Measurements from ENCODE around the gene SMIM38. TPM values are rescaled to one million over a fixed set of nuclear protein-coding genes. Genes with fewer than 3 reads are reported as not detected.
"Not testable (repeated sequence)": the region's sequence is repeated elsewhere in the genome, so short reads cannot be mapped to it uniquely, and the experiment has no call there.

Gene SMIM38
- total RNA-seq, 4 donors from 2014 or later = 0.45 to 2.3 (median 2.0) TPM; not detected in 1

DNA sequence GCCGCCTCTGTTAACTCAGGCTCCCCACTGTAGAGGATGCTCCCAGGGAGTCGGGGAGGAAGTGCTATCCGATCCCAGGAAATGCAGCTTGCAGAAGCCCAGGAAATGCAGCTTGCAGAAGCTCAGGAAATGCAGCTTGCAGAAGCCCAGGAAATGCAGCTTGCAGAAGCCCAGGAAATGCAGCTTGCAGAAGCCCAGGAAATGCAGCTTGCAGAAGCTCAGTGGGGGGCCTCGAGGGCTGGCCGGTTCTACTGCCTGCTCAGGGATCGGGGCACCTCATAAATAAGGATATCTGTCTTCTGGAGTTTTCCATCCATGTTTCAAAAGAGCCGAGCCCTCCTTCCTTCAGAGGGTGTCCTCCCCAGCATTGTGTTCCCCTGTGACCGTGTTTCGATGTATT, 25.1 kb upstream of the SMIM38 start:
- H3K27ac ChIP-seq = peak overlapping the region in 1 of 3 donors; percentile 75
- peaks cover 5 to 14% of the 10 kb centered on the region in 2 donors for H3K4me1 ChIP-seq
- no peaks in the 10 kb centered on the region for H3K9me3 ChIP-seq
- no peak for TF ChIP-seq POLR2A (IDR thresholded peaks at IDR 0.05)
- TF ChIP-seq, protein P1, sequence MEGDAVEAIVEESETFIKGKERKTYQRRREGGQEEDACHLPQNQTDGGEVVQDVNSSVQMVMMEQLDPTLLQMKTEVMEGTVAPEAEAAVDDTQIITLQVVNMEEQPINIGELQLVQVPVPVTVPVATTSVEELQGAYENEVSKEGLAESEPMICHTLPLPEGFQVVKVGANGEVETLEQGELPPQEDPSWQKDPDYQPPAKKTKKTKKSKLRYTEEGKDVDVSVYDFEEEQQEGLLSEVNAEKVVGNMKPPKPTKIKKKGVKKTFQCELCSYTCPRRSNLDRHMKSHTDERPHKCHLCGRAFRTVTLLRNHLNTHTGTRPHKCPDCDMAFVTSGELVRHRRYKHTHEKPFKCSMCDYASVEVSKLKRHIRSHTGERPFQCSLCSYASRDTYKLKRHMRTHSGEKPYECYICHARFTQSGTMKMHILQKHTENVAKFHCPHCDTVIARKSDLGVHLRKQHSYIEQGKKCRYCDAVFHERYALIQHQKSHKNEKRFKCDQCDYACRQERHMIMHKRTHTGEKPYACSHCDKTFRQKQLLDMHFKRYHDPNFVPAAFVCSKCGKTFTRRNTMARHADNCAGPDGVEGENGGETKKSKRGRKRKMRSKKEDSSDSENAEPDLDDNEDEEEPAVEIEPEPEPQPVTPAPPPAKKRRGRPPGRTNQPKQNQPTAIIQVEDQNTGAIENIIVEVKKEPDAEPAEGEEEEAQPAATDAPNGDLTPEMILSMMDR (IDR thresholded peaks at IDR 0.05) = no peak
- intact Hi-C loops (cut with DNase I) = loop anchor here (10.0 kb wide), 2 partner anchors 134 to 304 kb away; no protein-coding TSS in a partner anchor
- no peaks in the 10 kb centered on the region for H3K36me3 ChIP-seq
- 73 to 78% methylated on average over 7 to 9 of the region's 9 CpGs for WGBS, 2 donors
- no peak for DNase-seq
- H3K4me3 ChIP-seq (replicated peaks in 1 of 3) = no peak overlapping the region
- H3K27me3 ChIP-seq = no peaks in the 10 kb centered on the region

DNA sequence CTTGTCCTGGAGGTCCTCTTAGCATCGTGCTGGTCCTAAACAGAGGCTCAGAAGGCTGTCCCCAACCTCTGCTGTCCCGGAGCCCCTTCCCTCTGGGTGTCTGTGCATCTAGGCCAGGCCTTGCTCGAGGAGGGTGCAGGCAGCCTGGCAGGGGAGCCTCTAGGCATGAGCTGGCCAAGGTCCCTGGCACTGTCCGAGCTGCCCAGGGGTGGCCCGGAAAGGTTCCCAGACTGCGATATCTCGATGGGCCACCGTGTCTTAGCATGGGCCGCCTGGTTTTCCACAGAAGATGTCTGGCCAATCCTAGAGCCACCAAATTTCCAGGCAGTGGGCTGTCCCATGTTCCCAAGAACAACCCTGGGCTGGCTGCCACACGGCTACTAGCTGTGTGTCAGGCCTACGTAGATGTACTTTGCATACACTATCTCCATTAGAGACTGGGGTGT, 24.6 kb upstream of the SMIM38 start:
- H3K4me1 ChIP-seq = peaks cover 5 to 14% of the 10 kb centered on the region in 2 donors
- DNase-seq = no peak
- TF ChIP-seq POLR2A (IDR thresholded peaks at IDR 0.05) = no peak
- H3K36me3 ChIP-seq = no peaks in the 10 kb centered on the region
- peak overlapping the region in 1 of 3 donors; percentile 75 for H3K27ac ChIP-seq
- H3K27me3 ChIP-seq = no peaks in the 10 kb centered on the region
- intact Hi-C loops (cut with DNase I) = loop anchor here (10.0 kb wide), 2 partner anchors 134 to 304 kb away; no protein-coding TSS in a partner anchor
- no peak overlapping the region for H3K4me3 ChIP-seq (replicated peaks in 1 of 3)
- H3K9me3 ChIP-seq = no peaks in the 10 kb centered on the region
- 79 to 91% methylated on average over 6 to 11 of the region's 11 CpGs for WGBS, 2 donors

DNA sequence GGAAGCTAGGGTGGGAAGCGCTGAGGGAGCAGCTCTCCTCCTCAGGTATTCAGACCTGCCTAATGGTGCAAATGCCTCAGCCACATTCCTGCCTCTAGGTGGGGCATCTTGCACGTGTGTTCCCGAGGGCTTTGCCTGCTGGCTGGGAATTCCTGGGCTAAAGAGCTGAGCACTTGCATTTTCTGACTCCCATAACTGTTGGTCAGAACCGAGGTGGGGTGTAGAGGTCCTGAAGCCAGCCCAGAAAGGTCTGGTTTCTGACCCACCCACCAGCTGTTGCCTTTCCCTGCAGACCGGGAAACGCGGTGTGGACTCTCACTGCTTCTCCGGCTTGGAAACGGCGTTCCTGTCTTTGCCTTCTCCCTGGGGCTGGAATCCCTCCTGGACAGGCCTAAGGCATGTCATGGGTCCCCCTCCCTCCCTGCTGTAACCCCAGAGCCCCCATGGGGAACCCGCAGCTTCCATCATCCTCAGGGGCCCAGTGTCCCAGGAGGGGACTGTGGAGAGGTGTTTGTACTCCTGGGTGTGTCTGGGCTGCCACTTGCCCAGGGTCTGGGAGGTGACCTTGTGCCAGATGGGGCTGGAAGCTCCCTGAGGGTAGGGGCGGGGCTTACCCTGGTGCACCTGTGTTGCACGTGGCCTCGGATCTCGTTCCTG, 24.0 kb upstream of the SMIM38 start:
- H3K27ac ChIP-seq = peak overlapping the region in 2 of 3 donors; percentile 54 to 75
- TF ChIP-seq, protein P1 (IDR thresholded peaks at IDR 0.05) = peak; percentile 60 to 98 (median 87)
- TF ChIP-seq POLR2A (IDR thresholded peaks at IDR 0.05) = no peak
- H3K27me3 ChIP-seq = no peaks in the 10 kb centered on the region
- DNase-seq = peak; percentile 92 to 95
- 43 to 65% methylated on average over 11 to 13 of the region's 15 CpGs for WGBS, 2 donors
- peaks cover 5 to 14% of the 10 kb centered on the region in 2 donors for H3K4me1 ChIP-seq
- H3K36me3 ChIP-seq = no peaks in the 10 kb centered on the region
- no peaks in the 10 kb centered on the region for H3K9me3 ChIP-seq
- intact Hi-C loops (cut with DNase I) = loop anchor here (10.0 kb wide), 2 partner anchors 133 to 303 kb away; no protein-coding TSS in a partner anchor
- H3K4me3 ChIP-seq (replicated peaks in 1 of 3) = no peak overlapping the region

DNA sequence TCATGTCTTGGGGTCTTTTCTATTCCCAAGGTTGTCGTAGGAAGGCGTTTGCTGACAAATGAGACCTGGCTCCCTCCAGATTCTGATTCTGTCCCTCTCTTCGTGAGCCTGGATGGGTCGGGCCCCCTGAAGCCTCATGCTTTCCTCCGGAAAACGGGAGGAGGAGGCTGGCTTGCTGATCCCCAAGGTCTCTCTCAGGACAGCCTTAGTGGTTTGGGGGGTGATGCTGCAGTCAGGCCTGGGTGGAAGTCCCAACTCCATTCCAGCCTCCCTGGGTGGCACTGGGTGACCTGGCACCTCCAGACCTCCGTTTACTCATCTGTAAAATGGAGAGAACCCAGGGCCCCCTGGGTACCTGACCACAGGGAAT, 23.4 kb upstream of the SMIM38 start:
- peaks cover 5 to 14% of the 10 kb centered on the region in 2 donors for H3K4me1 ChIP-seq
- no peak overlapping the region for H3K4me3 ChIP-seq (replicated peaks in 1 of 3)
- DNase-seq = no peak
- H3K36me3 ChIP-seq = no peaks in the 10 kb centered on the region
- TF ChIP-seq, protein P1 (IDR thresholded peaks at IDR 0.05) = no peak
- TF ChIP-seq POLR2A (IDR thresholded peaks at IDR 0.05) = no peak
- H3K27ac ChIP-seq = no peak overlapping the region
- WGBS, 2 donors = 89 to 93% methylated on average over 4 to 7 of the region's 7 CpGs
- intact Hi-C loops (cut with DNase I) = loop anchor here (10.0 kb wide), 2 partner anchors 133 to 303 kb away; no protein-coding TSS in a partner anchor
- no peaks in the 10 kb centered on the region for H3K27me3 ChIP-seq
- no peaks in the 10 kb centered on the region for H3K9me3 ChIP-seq

DNA sequence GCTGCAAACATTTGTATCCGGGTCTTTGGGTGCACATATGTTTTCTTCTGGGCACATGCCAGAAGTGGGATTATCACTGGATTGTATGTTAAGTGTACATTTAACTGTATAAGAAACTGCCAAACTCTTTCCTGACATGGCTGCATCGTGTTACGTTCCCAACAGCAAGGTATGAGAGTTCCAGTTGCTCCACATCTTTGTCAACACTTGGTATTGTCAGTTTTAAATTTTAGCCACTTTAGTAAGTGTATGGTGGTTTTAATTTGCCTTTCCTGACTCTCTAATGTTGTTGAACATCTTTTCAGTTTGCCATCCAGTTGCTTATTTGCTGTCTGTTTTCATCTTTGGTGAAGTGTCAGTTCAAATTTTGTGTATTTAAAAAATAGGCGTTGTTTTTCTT, 22.5 kb upstream of the SMIM38 start:
- Histone ChIP-seq H3K36me3 (no peaks in the 10 kb centered on the region), H3K27me3 (no peaks in the 10 kb centered on the region), H3K9me3 (no peaks in the 10 kb centered on the region), H3K4me3 (replicated peaks in 1 of 3) (no peak overlapping the region), H3K27ac (no peak overlapping the region), H3K4me1 (peaks cover 5 to 14% of the 10 kb centered on the region in 2 donors)
- TF ChIP-seq, protein P1 (IDR thresholded peaks at IDR 0.05) = no peak
- no peak for TF ChIP-seq POLR2A (IDR thresholded peaks at IDR 0.05)
- 95 to 96% methylated on average over 4 of the region's 4 CpGs for WGBS, 2 donors
- no peak for DNase-seq
- intact Hi-C loops (cut with DNase I) = loop anchor here (10.0 kb wide), 2 partner anchors 132 to 302 kb away; no protein-coding TSS in a partner anchor

DNA sequence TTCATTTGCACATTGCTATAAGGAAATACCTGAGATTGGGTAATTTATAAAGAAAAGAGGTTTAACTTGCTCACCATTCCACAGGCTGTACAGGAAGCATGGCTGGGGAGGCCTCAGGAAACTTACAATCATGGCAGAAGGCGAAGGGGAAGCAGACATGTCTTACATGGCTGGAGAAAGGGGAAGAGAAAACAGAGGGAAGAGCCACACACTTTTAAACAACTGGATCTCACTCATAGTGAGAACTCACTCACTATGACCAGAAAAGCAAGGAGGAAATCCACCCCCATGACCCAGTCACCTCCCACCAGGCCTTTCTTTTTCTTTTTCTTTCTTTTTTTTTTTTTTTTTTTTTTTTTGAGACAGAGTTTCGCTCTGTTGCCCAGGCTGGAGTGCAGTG, 21.6 kb upstream of the SMIM38 start:
- intact Hi-C loops (cut with DNase I) = loop anchor here (10.0 kb wide), 2 partner anchors 131 to 301 kb away; no protein-coding TSS in a partner anchor
- not testable (repeated sequence) for H3K4me3 ChIP-seq (replicated peaks in 1 of 3); H3K27ac ChIP-seq; H3K36me3 ChIP-seq; DNase-seq; H3K9me3 ChIP-seq; H3K27me3 ChIP-seq
- WGBS, 2 donors = 80 to 92% methylated on average over 2 of the region's 2 CpGs
- H3K4me1 ChIP-seq = peaks cover 5 to 14% of the 10 kb centered on the region in 2 donors
